A673 (cell line): ENCODE results near the gene TRAK1.

Source experiments
- CTCF ChIP-seq: fragments of 300-800, 200-600 bp; sonication (generic); conservative IDR thresholded peaks from 2 replicates; pipeline ENCODE4 v1.5.1; 2017; ENCODE audit warnings: low read depth, mild to moderate bottlenecking, antibody characterized with exemption, low read length, moderate library complexity, mixed read lengths
- EZH2 ChIP-seq: fragments of 200-600 bp; sonication (generic); IDR thresholded peaks from 2 replicates; pipeline ENCODE4 v1.6.1; 2017; ENCODE audit warnings: borderline replicate concordance, low read depth, mild to moderate bottlenecking, mixed read lengths, antibody characterized with exemption, low read length; ENCODE audit not compliant: poor library complexity, severe bottlenecking

GRCh38 chr3:42116466-42116865 lies 25.3 kb downstream of the TRAK1 start:
- TF ChIP-seq CTCF: no peak
- TF ChIP-seq EZH2: no peak
